IMR-90 (cell line): ENCODE data around the gene KLHL42.

Source experiments
- CTCF ChIP-seq: conservative IDR thresholded peaks from 2 replicates; pipeline ENCODE4 v1.5.1; 2012; ENCODE audit warnings: mild to moderate bottlenecking, low read depth, low read length, improper control_type of control experiment
- ELK1 ChIP-seq: fragments of 150-350 bp; IDR thresholded peaks from 2 replicates; pipeline ENCODE4 v1.6.1; 2016; ENCODE audit warnings: low read depth, mild to moderate bottlenecking, low read length, moderate library complexity, borderline replicate concordance
- FOS ChIP-seq: fragments of 150-350 bp; IDR thresholded peaks from 2 replicates; pipeline ENCODE4 v1.6.1; 2016; ENCODE audit warnings: low read depth, low read length
- POLR2A ChIP-seq: IDR thresholded peaks from 2 replicates; pipeline ENCODE4 v1.6.1; 2012; ENCODE audit warnings: mild to moderate bottlenecking, low read depth, low read length
- RAD21 ChIP-seq: IDR thresholded peaks from 2 replicates; pipeline ENCODE4 v1.6.1; 2012; ENCODE audit warnings: low read length, improper control_type of control experiment
- RCOR1 ChIP-seq: IDR thresholded peaks from 2 replicates; pipeline ENCODE4 v1.6.1; 2012; ENCODE audit warnings: mild to moderate bottlenecking, low read length, improper control_type of control experiment; ENCODE audit not compliant: insufficient replicate concordance

- TF ChIP-seq CTCF (no peak), RCOR1 (no peak), ELK1 (no peak), FOS (no peak), POLR2A (no peak), RAD21 (no peak)
Measured at GRCh38 chr12:27802936-27803335, 22.9 kb downstream of the KLHL42 start.
